ENCODE results near the gene SOX15.
A peak's percentile ranks its signal among the peaks of the same experiment; 100 is the strongest.

Gene SOX15

GRCh38 chr17:7549401-7550055, 40.4 kb downstream of the SOX15 start:
- H3K36me3 ChIP-seq (ENCODE audit: control insufficient read depth in 1 of 2, insufficient read depth in 2 of 2, low read length in 2 of 2), result peaks cover 0 to 18% of the 10 kb centered on the region in 2 donors
- H3K4me3 ChIP-seq (ENCODE audit: low read depth in 1 of 2, low read length in 2 of 2), result peak overlapping the region; percentile 64 to 91
- H3K27ac ChIP-seq (ENCODE audit: low read length), result peak overlapping the region; percentile 77
- H3K9me3 ChIP-seq (ENCODE audit: control insufficient read depth in 1 of 2, low read length in 2 of 2), result no peaks in the 10 kb centered on the region
- H3K27me3 ChIP-seq (ENCODE audit: low read depth, low read length), result no peaks in the 10 kb centered on the region
- peaks cover 0 to 16% of the 10 kb centered on the region in 2 donors for H3K4me1 ChIP-seq (ENCODE audit: control insufficient read depth in 1 of 2, insufficient read depth in 2 of 2, low read length in 2 of 2)

DNA sequence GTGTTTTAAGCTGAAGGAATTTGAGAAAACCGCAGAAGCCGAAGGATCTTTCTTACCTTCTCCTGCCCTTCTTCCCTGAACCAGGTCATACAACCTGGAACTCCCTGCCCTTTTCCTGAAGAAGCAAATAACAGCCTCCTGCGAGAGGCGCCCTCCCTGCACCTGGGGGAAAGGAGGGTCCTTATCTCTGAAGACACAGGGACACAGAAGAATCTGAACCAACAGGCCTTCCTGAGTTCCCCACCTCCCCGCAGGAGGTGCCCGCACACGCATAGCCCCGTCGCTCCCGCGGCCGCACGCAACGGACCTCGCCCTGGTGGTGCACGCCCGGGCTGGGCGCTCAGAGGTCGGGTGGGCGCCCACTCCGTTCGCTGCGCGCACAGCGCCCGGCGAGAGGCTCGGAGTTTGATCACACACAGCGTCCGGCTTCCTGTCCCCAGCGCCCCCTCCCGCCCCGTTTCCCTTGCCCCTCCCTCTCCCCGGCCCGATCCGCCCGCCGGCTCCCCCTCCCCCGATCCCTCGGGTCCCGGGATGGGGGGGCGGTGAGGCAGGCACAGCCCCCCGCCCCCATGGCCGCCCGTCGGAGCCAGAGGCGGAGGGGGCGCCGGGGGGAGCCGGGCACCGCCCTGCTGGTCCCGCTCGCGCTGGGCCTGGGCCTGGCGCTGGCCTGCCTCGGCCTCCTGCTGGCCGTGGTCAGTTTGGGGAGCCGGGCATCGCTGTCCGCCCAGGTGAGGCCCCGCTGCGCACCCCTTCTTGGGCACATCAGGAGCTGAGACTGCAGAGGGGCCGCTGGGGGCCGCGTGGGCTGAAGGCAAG, 41.1 kb downstream of the SOX15 start, which contains the start of gene TNFSF12:
TNFSF12 (plus strand) TSS at position 474 of the 816 bp plus-strand sequence; CDS start at position 570, 96 bp downstream.
- Histone ChIP-seq H3K4me3 (ENCODE audit: low read depth in 1 of 2, low read length in 2 of 2) (peak within 1 kb of the TSS; percentile 87 to 91), H3K27me3 (ENCODE audit: low read depth, low read length) (no peaks in the 10 kb centered on the region), H3K4me1 (ENCODE audit: control insufficient read depth in 1 of 2, insufficient read depth in 2 of 2, low read length in 2 of 2) (peaks cover 0 to 16% of the 10 kb centered on the region in 2 donors), H3K27ac (ENCODE audit: low read length) (peak within 1 kb of the TSS; percentile 77), H3K9me3 (ENCODE audit: control insufficient read depth in 1 of 2, low read length in 2 of 2) (no peaks in the 10 kb centered on the region), H3K36me3 (ENCODE audit: control insufficient read depth in 1 of 2, insufficient read depth in 2 of 2, low read length in 2 of 2) (peaks cover 0 to 15% of the 10 kb centered on the region in 2 donors)

DNA sequence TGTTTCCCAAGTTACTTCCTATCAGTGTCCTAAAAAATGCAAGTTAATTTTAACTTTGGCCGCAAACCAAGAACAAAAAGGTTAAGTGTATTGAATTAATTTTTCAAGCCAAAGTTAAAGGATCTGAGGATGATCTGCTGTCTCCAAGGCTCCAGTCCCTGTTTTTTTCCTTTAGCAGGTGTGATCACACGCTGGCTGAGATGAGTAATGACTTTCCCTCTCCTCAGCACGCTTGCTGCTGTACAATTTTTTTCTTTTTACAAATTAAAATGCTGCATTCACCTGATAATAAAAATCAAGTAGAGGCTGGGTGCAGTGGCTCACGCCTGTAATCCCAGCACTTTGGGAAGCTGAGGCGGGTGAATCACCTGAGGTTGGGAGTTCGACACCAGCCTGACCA, 45.0 kb downstream of the SOX15 start:
- H3K4me1 ChIP-seq (ENCODE audit: control insufficient read depth in 1 of 2, insufficient read depth in 2 of 2, low read length in 2 of 2), result peaks cover 0 to 12% of the 10 kb centered on the region in 2 donors
- H3K36me3 ChIP-seq (ENCODE audit: control insufficient read depth in 1 of 2, insufficient read depth in 2 of 2, low read length in 2 of 2), result no peaks in the 10 kb centered on the region
- H3K27me3 ChIP-seq (ENCODE audit: low read depth, low read length), result no peaks in the 10 kb centered on the region
- no peak overlapping the region for H3K4me3 ChIP-seq (ENCODE audit: low read depth in 1 of 2, low read length in 2 of 2)
- no peaks in the 10 kb centered on the region for H3K9me3 ChIP-seq (ENCODE audit: control insufficient read depth in 1 of 2, low read length in 2 of 2)
- no peak overlapping the region for H3K27ac ChIP-seq (ENCODE audit: low read length)

- no peaks in the 10 kb centered on the region for H3K27me3 ChIP-seq (ENCODE audit: low read depth, low read length)
- no peak overlapping the region for H3K27ac ChIP-seq (ENCODE audit: low read length)
- H3K9me3 ChIP-seq (ENCODE audit: control insufficient read depth in 1 of 2, low read length in 2 of 2), result peaks cover 7 to 11% of the 10 kb centered on the region in 2 donors
- no peaks in the 10 kb centered on the region for H3K4me1 ChIP-seq (ENCODE audit: control insufficient read depth in 1 of 2, insufficient read depth in 2 of 2, low read length in 2 of 2)
- no peaks in the 10 kb centered on the region for H3K36me3 ChIP-seq (ENCODE audit: control insufficient read depth in 1 of 2, insufficient read depth in 2 of 2, low read length in 2 of 2)
- H3K4me3 ChIP-seq (ENCODE audit: low read depth in 1 of 2, low read length in 2 of 2), result no peak overlapping the region
These were observed 48.7 kb downstream of the SOX15 start for GRCh38 chr17:7541074-7541621.

- Histone ChIP-seq H3K4me1 (ENCODE audit: control insufficient read depth in 1 of 2, insufficient read depth in 2 of 2, low read length in 2 of 2) (no peaks in the 10 kb centered on the region), H3K27me3 (ENCODE audit: low read depth, low read length) (no peaks in the 10 kb centered on the region), H3K4me3 (ENCODE audit: low read depth in 1 of 2, low read length in 2 of 2) (no peak overlapping the region), H3K9me3 (ENCODE audit: control insufficient read depth in 1 of 2, low read length in 2 of 2) (peaks cover 7 to 11% of the 10 kb centered on the region in 2 donors), H3K36me3 (ENCODE audit: control insufficient read depth in 1 of 2, insufficient read depth in 2 of 2, low read length in 2 of 2) (no peaks in the 10 kb centered on the region), H3K27ac (ENCODE audit: low read length) (no peak overlapping the region)
These were observed 50.9 kb downstream of the SOX15 start for GRCh38 chr17:7538891-7539545.

All from muscle layer of duodenum (tissue), 2 donors.